Glutamatergic neuron (in vitro differentiated cells): ENCODE measurements around the gene SHQ1. TPM values are rescaled to one million over a fixed set of nuclear protein-coding genes. Genes with fewer than 3 reads are reported as not detected.

ENCODE experiments used
- DNase-seq: peaks from one replicate; pipeline ENCODE4 v3.0.0; 2022
- H3K27ac Mint-ChIP-seq: one replicate; pipeline ENCODE4 v1.8.0; 2020; ENCODE audit warnings: mild to moderate bottlenecking, mixed read lengths, inconsistent platforms; ENCODE audit not compliant: unreplicated experiment
- H3K27me3 Mint-ChIP-seq: one replicate; pipeline ENCODE4 v1.8.0; 2020; ENCODE audit warnings: mild to moderate bottlenecking, moderate library complexity, mixed read lengths, inconsistent platforms; ENCODE audit not compliant: unreplicated experiment
- H3K36me3 Mint-ChIP-seq: one replicate; pipeline ENCODE4 v1.8.0; 2020; ENCODE audit warnings: mild to moderate bottlenecking, mixed read lengths, inconsistent platforms; ENCODE audit not compliant: unreplicated experiment
- H3K4me1 Mint-ChIP-seq: one replicate; pipeline ENCODE4 v1.8.0; 2020; ENCODE audit warnings: mild to moderate bottlenecking, low read depth, mixed read lengths, inconsistent platforms; ENCODE audit not compliant: unreplicated experiment
- H3K4me3 Mint-ChIP-seq: one replicate; pipeline ENCODE4 v1.8.0; 2020; ENCODE audit warnings: mild to moderate bottlenecking, mixed read lengths, inconsistent platforms; ENCODE audit not compliant: unreplicated experiment
- H3K9me3 Mint-ChIP-seq: one replicate; pipeline ENCODE4 v1.8.0; 2020; ENCODE audit warnings: mild to moderate bottlenecking, moderate library complexity, mixed read lengths, inconsistent platforms; ENCODE audit not compliant: unreplicated experiment
- CTCF ChIP-seq: fragments of 200-600 bp; sonication (generic); IDR thresholded peaks from one replicate; pipeline ENCODE4 v1.5.0; 2021; ENCODE audit not compliant: partially characterized antibody, unreplicated experiment
- total RNA-seq: library from RNA; stranded (reverse); fragmentation: NEBNext Ultra II Directional; extraction: Animal tissue kit (Norgen Biotek cat#: 25700); gene quantifications from one replicate; pipeline ENCODE4 v1.2.1, GENCODE V29; 2021; ENCODE audit not compliant: unreplicated experiment

The SHQ1 gene
- total RNA-seq, 1 donor from 2014 or later, result 14.4 TPM

GRCh38 chr3:72768481-72768880 is 79.8 kb downstream of the SHQ1 start:
- peaks cover 2% of the 10 kb centered on the region for H3K27me3 Mint-ChIP-seq
- no peaks in the 10 kb centered on the region for H3K36me3 Mint-ChIP-seq
- no peak overlapping the region for H3K4me3 Mint-ChIP-seq
- DNase-seq, result no peak
- H3K9me3 Mint-ChIP-seq, result peaks cover 5% of the 10 kb centered on the region
- TF ChIP-seq CTCF, result no peak
- peaks cover 30% of the 10 kb centered on the region for H3K4me1 Mint-ChIP-seq
- peak overlapping the region; percentile 21 for H3K27ac Mint-ChIP-seq

- Mint-ChIP-seq H3K36me3 (no peaks in the 10 kb centered on the region), H3K4me3 (peak overlapping the region; percentile 35), H3K4me1 (peaks cover 30% of the 10 kb centered on the region), H3K27me3 (peaks cover 2% of the 10 kb centered on the region), H3K9me3 (peaks cover 5% of the 10 kb centered on the region), H3K27ac (peak overlapping the region; percentile 84)
- DNase-seq, result no peak
- TF ChIP-seq CTCF, result no peak
Observed at GRCh38 chr3:72768006-72768441, 80.2 kb downstream of the SHQ1 start.

- no peaks in the 10 kb centered on the region for H3K36me3 Mint-ChIP-seq
- H3K27ac Mint-ChIP-seq, result peak overlapping the region; percentile 56
- H3K27me3 Mint-ChIP-seq, result peaks cover 2% of the 10 kb centered on the region
- peaks cover 5% of the 10 kb centered on the region for H3K9me3 Mint-ChIP-seq
- peaks cover 30% of the 10 kb centered on the region for H3K4me1 Mint-ChIP-seq
- no peak for TF ChIP-seq CTCF
- DNase-seq, result no peak
- H3K4me3 Mint-ChIP-seq, result no peak overlapping the region
Observed at GRCh38 chr3:72766866-72767265, 81.4 kb downstream of the SHQ1 start.

- H3K4me1 Mint-ChIP-seq, result peaks cover 17% of the 10 kb centered on the region
- peaks cover 2% of the 10 kb centered on the region for H3K9me3 Mint-ChIP-seq
- TF ChIP-seq CTCF, result no peak
- H3K27me3 Mint-ChIP-seq, result peaks cover 2% of the 10 kb centered on the region
- no peaks in the 10 kb centered on the region for H3K36me3 Mint-ChIP-seq
- H3K27ac Mint-ChIP-seq, result no peak overlapping the region
- no peak for DNase-seq
- H3K4me3 Mint-ChIP-seq, result no peak overlapping the region
Observed at GRCh38 chr3:72763751-72764440, 84.3 kb downstream of the SHQ1 start.

GRCh38 chr3:72761410-72761809 is 86.8 kb downstream of the SHQ1 start:
- H3K36me3 Mint-ChIP-seq, result no peaks in the 10 kb centered on the region
- no peak for DNase-seq
- H3K4me3 Mint-ChIP-seq, result no peak overlapping the region
- no peak overlapping the region for H3K27ac Mint-ChIP-seq
- H3K27me3 Mint-ChIP-seq, result peaks cover 2% of the 10 kb centered on the region
- no peaks in the 10 kb centered on the region for H3K4me1 Mint-ChIP-seq
- no peak for TF ChIP-seq CTCF
- H3K9me3 Mint-ChIP-seq, result no peaks in the 10 kb centered on the region
